ENCODE data around the gene MAP4K4.

GRCh38 chr2:101830146-101830545 is 132.6 kb downstream of the MAP4K4 start:
- TF ChIP-seq CTCF (IDR thresholded peaks at IDR 0.05; ENCODE audit: borderline replicate concordance, extremely low read depth, low read length, poor library complexity, severe bottlenecking) = no peak
- no peak for TF ChIP-seq EZH2 (IDR thresholded peaks at IDR 0.05; ENCODE audit: borderline replicate concordance, low read depth, low read length, severe bottlenecking)

Measured in DND-41 (cell line).